Measurements from ENCODE around the gene SEMA5A. TPM values are rescaled to one million over a fixed set of nuclear protein-coding genes. Genes with fewer than 3 reads are reported as not detected.

The SEMA5A gene
- total RNA-seq, 2 donors from 2014 or later: not detected

DNA sequence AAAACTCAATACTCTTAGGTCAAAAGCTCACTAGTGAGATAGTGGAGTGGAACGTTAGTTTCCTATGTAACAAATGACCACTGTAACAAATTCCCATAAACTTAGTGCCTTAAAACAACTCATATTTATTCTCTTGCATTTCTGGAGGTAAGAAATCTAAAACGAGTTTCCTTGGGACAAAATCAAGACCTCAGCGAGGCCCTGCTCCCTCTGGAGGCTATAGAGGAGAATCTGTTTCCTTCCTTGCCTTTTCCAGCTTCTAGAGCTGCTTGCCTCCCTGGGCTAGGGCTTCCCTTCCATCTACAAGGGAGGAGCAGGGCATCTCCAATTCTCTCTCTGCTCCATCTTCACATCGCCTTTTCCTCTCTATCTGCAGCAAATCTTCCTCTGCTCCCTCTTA is 32.0 kb downstream of the SEMA5A start:
- H3K27ac Mint-ChIP-seq: no peak overlapping the region
- no peaks in the 10 kb centered on the region for H3K27me3 Mint-ChIP-seq
- no peaks in the 10 kb centered on the region for H3K36me3 Mint-ChIP-seq (ENCODE audit: low read depth)
- no peak for ATAC-seq (replicated peaks)
- H3K4me3 Mint-ChIP-seq: no peak overlapping the region
- H3K9me3 Mint-ChIP-seq: peaks cover 1% of the 10 kb centered on the region
- H3K4me1 Mint-ChIP-seq: no peaks in the 10 kb centered on the region

DNA sequence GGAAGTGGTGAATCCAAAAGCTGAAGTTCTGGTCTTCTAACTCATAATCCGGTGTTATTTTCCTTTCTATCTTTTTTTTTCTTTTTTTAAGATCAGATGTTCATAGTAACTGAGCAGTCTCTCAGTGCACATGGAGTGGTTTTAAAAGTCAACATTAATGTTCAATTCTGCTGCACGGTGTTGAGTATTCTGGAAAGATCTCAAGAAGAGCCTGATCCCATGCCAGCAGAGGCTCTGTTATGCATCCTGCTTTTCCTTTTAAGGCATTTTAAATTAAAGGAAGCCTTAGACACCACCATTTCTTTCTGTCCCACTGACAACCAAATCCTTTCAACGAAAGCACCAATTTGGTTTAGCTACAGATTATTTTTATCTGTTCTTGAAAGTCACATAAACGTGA is 33.4 kb downstream of the SEMA5A start:
- no peak overlapping the region for H3K4me3 Mint-ChIP-seq
- H3K36me3 Mint-ChIP-seq (ENCODE audit: low read depth): no peaks in the 10 kb centered on the region
- ATAC-seq (replicated peaks): no peak
- H3K4me1 Mint-ChIP-seq: no peaks in the 10 kb centered on the region
- no peak overlapping the region for H3K27ac Mint-ChIP-seq
- peaks cover 11% of the 10 kb centered on the region for H3K9me3 Mint-ChIP-seq
- no peaks in the 10 kb centered on the region for H3K27me3 Mint-ChIP-seq

DNA sequence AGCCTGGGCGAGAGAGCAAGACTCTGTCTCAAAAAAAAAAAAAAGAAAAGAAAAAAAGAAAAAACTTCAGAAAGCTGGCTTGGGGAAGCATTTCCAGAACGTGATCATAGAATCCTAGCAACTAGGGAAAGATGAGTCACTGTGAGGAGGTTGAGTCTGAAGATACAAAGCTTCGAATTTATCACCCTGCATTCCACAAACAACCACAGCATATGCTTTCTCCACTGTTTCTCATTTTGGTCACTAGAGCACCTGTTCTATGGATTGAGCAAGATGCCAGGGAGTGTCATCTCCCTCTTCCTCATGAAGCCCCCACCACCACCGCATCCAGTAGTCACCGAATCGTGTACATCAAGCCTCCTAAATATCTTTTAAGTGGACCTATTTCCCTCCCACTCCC is 37.9 kb downstream of the SEMA5A start:
- Mint-ChIP-seq H3K27me3 (no peaks in the 10 kb centered on the region), H3K4me1 (no peaks in the 10 kb centered on the region), H3K4me3 (no peak overlapping the region), H3K36me3 (ENCODE audit: low read depth) (no peaks in the 10 kb centered on the region), H3K9me3 (peaks cover 14% of the 10 kb centered on the region), H3K27ac (no peak overlapping the region)
- ATAC-seq (replicated peaks): no peak

DNA sequence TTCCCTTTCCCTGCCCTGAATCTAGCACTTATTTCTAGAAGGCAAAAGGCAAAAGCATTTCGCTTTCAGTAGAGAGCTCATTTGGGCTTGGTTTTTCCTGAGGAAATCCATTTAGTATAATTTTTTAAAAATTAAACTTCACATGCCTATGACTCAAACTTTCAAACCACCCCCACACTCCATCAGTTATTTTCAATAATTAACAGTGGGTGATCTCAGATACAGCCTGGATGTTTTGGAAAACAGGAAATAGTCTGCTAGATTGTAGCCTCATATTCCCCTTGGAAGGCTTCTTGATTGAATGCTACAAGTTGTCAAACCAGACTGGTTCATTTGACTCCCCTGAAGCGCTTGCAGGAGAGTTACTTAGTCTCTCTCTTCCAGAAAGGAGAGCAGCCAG is 40.6 kb downstream of the SEMA5A start:
- Mint-ChIP-seq H3K4me3 (no peak overlapping the region), H3K27me3 (no peaks in the 10 kb centered on the region), H3K27ac (no peak overlapping the region), H3K36me3 (ENCODE audit: low read depth) (no peaks in the 10 kb centered on the region), H3K9me3 (peaks cover 17% of the 10 kb centered on the region), H3K4me1 (no peaks in the 10 kb centered on the region)
- no peak for ATAC-seq (replicated peaks)

DNA sequence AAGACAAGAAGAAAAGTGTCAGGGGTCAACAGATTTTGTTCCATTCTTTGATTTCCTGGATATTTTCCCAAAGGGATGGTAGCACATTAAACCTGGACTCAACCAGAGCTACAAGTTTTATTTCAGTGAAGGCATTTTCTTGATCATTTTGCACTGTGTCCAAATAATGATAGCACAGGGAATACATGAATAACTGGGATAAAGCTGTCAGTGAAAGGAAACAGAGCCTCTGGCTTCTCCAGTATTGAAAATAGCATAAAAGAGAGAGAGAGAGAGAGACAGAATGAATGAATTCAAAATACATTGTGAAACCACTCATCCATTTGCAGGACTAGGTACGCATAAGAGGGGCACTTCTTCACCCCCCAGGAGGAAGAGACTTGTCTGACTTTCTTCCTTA is 43.0 kb downstream of the SEMA5A start:
- peaks cover 6% of the 10 kb centered on the region for H3K9me3 Mint-ChIP-seq
- no peaks in the 10 kb centered on the region for H3K27me3 Mint-ChIP-seq
- ATAC-seq (replicated peaks): no peak
- H3K4me1 Mint-ChIP-seq: no peaks in the 10 kb centered on the region
- H3K36me3 Mint-ChIP-seq (ENCODE audit: low read depth): no peaks in the 10 kb centered on the region
- H3K27ac Mint-ChIP-seq: no peak overlapping the region
- H3K4me3 Mint-ChIP-seq: no peak overlapping the region

DNA sequence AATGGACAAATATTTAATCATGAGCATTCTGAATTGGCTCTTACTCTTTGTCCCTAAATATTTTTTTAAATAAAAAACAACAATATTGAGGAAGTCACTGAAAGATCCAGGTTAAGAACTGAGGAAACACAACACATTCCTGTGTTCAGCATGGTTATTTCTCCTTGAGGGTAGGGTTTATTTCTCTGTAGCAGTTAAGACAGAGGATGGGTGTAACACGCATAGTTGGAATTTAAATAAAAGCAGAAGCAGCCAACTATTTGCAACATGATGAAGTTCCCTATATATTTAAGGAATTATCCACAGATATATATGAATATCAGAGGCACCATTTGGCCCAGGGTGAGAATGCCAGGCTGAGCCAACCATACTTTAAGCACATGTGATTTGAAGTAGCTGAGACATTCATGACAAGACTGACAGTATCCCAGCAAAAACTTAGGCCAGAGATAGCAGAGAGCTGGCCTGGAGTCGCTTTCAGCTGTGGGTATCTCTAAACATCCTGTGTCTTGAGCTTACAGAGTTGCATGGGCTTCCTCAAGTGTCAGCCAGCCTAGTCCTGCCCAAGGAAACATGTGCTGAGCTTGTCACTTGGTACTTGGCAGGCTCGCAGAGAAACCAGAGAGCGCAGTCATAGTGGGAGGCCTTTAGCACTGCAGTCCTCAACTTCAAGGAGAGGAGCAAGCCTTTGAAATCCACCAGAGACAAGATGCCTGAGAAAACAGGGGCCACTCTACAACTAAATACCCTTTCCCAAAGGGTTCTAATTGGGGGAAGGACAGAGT is 43.6 kb downstream of the SEMA5A start:
- H3K4me3 Mint-ChIP-seq: no peak overlapping the region
- no peaks in the 10 kb centered on the region for H3K4me1 Mint-ChIP-seq
- H3K27ac Mint-ChIP-seq: no peak overlapping the region
- ATAC-seq (replicated peaks): no peak
- H3K9me3 Mint-ChIP-seq: peaks cover 4% of the 10 kb centered on the region
- H3K27me3 Mint-ChIP-seq: no peaks in the 10 kb centered on the region
- H3K36me3 Mint-ChIP-seq (ENCODE audit: low read depth): no peaks in the 10 kb centered on the region

DNA sequence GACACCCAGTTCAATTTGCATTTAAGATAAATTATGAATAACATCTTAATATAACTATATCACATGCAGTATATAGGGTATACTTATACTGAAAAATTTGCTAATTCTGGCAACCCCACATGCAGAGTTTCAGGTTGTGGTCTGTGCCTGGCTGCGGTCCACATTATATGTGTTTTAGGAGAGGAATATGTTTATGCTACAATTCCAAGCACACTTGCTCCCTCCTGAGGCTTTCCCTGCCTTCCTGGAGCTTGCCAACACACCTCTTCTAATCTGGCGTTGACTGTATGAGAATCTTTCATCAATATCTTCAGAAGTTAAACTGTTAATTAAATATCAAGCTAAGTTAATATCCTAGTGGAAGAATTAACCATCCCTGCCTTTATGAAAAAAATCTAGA is 45.2 kb downstream of the SEMA5A start:
- ATAC-seq (replicated peaks): no peak
- peaks cover 3% of the 10 kb centered on the region for H3K9me3 Mint-ChIP-seq
- no peak overlapping the region for H3K27ac Mint-ChIP-seq
- no peak overlapping the region for H3K4me3 Mint-ChIP-seq
- H3K27me3 Mint-ChIP-seq: no peaks in the 10 kb centered on the region
- H3K36me3 Mint-ChIP-seq (ENCODE audit: low read depth): no peaks in the 10 kb centered on the region
- no peaks in the 10 kb centered on the region for H3K4me1 Mint-ChIP-seq

DNA sequence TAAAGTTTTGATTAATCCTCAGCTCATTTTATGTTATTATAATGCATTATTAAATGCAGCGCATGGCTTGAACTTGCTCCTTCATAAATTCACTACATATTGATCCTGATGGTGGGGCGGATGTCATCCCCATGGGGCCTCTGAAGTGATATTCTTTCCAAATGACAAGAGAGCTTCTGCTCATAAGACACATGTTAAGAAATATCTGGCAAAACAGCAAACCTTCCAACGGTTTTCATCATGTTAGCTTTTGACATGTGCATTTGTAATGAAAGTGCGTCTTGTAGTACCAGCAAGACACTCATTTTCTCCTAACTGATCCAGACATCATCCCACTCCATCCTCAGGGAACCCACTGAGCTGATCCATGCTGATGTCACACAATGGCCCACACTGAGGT is 45.7 kb downstream of the SEMA5A start:
- peaks cover 3% of the 10 kb centered on the region for H3K9me3 Mint-ChIP-seq
- no peak overlapping the region for H3K4me3 Mint-ChIP-seq
- no peak overlapping the region for H3K27ac Mint-ChIP-seq
- no peaks in the 10 kb centered on the region for H3K4me1 Mint-ChIP-seq
- H3K36me3 Mint-ChIP-seq (ENCODE audit: low read depth): no peaks in the 10 kb centered on the region
- H3K27me3 Mint-ChIP-seq: no peaks in the 10 kb centered on the region
- ATAC-seq (replicated peaks): no peak

DNA sequence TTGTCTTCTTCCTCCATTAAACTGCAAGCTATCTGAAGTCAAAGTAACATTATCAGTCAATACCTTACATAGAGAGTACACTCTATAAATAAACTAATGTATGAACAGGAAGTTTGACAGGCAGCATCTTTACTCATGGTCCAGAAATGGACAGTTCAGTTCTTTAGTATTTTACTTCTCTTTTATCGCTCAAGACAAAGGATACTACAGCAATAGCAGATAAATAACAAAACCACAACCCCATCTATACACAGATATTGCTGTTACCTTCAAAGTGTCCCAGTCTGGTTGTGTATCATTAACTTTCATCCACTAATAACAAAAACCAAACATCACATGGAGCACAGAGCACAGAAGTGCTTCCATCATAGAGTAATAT is 46.4 kb downstream of the SEMA5A start:
- Mint-ChIP-seq H3K4me3 (no peak overlapping the region), H3K27me3 (no peaks in the 10 kb centered on the region), H3K36me3 (ENCODE audit: low read depth) (no peaks in the 10 kb centered on the region), H3K9me3 (peaks cover 3% of the 10 kb centered on the region), H3K4me1 (no peaks in the 10 kb centered on the region), H3K27ac (no peak overlapping the region)
- ATAC-seq (replicated peaks): no peak

DNA sequence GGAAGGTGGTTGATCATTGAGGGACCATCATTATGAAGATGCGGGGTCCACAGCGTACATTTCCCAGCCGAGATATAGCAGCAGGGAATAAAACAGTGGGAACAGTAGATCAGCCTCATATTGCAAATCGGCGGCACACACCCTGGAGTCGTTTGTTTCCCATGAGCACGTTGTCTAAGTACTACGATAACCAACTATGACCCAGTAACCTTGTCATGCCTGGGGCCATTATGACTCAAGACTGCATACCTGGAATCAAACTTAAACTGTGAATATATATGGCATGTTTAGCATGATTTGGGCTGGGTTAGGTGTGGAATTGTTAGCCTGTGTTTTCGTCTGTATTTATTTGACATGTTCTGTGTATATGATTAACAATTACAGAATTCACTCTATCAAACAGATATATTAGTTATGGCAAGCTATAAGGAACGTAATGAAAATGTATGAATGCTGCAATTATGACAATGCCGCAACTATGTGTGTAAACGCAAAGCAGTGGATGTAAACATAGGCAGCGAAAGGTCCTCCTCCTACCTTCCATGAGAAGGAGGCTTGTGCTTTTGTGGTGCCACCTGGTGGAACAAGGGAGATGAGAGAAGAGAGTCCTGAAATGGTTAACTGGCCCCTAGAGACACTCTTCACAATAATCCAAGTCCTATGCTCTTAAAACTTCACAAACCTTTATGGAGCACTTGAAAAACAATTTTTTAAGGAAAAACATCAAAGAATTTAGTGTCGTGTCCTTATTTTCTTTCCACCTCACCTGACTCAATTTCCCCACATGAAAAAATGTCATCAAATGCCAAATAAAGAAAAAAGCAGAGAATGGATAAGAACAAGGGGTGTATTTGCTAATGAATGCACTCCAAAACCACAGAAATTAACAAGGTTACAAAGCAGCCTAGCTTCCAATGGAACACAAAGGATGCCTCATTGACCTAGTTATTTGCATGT is 47.1 kb downstream of the SEMA5A start:
- no peak for ATAC-seq (replicated peaks)
- H3K4me3 Mint-ChIP-seq: no peak overlapping the region
- H3K27ac Mint-ChIP-seq: no peak overlapping the region
- H3K27me3 Mint-ChIP-seq: no peaks in the 10 kb centered on the region
- H3K4me1 Mint-ChIP-seq: no peaks in the 10 kb centered on the region
- peaks cover 3% of the 10 kb centered on the region for H3K9me3 Mint-ChIP-seq
- H3K36me3 Mint-ChIP-seq (ENCODE audit: low read depth): no peaks in the 10 kb centered on the region

DNA sequence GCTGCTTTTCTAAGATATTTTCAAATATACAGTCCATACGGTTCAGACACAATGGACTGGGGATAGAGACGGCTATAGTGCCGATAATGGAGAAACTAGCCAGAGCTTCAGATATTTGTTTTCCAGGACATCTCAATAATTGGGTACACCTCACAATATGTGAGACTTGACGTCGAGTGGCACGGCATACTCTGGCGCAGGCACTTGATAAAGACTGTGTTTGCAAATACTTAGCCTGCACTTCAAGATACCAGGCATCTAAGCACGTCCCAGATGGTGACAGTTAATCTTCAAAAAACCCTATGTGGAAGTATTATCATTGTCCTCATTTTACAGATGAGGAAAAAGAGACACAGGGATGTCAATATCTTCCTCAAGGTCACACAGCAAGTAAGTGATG is 48.5 kb downstream of the SEMA5A start:
- no peak overlapping the region for H3K27ac Mint-ChIP-seq
- H3K4me1 Mint-ChIP-seq: no peaks in the 10 kb centered on the region
- H3K36me3 Mint-ChIP-seq (ENCODE audit: low read depth): no peaks in the 10 kb centered on the region
- no peaks in the 10 kb centered on the region for H3K27me3 Mint-ChIP-seq
- no peak overlapping the region for H3K4me3 Mint-ChIP-seq
- ATAC-seq (replicated peaks): no peak
- peaks cover 3% of the 10 kb centered on the region for H3K9me3 Mint-ChIP-seq

DNA sequence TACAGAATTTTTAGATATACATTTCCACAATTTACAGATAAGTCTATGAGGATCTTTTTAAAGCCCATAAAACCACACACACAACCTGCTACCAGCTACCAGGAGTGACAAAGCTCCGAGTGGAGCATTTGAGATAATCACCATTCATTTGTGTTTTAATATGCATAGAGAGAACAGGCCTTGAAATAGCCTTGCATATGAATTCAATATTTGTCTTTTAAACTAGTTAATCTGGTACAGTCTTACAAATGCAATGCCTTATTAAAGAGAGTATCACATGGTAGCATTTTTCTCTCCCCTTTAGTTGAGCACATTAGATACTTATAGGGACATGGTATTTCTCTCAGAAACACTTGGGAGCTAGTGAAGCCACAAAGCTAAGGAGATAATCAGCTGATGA is 49.1 kb downstream of the SEMA5A start:
- H3K36me3 Mint-ChIP-seq (ENCODE audit: low read depth): no peaks in the 10 kb centered on the region
- no peak for ATAC-seq (replicated peaks)
- peaks cover 3% of the 10 kb centered on the region for H3K9me3 Mint-ChIP-seq
- H3K4me3 Mint-ChIP-seq: no peak overlapping the region
- no peaks in the 10 kb centered on the region for H3K4me1 Mint-ChIP-seq
- H3K27ac Mint-ChIP-seq: no peak overlapping the region
- H3K27me3 Mint-ChIP-seq: no peaks in the 10 kb centered on the region

DNA sequence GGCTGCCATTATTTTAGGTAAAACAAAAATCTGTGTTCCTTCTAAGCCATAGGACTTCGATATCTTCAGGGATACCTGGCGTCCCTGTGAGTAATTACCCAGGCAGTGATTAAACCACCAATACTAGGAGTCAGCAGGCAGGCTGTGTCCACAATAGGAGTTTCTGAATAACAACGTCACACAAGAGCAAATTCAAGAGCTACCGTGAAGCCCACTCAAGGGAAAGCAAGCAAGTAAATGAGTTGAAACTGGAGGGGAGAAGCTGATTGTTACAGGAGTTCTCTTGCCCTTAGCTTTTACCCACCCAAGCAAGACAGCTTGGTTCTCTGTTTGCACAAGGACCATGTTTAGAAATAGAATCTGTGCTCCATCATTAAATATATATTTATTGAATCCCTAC is 50.8 kb downstream of the SEMA5A start:
- H3K4me1 Mint-ChIP-seq: no peaks in the 10 kb centered on the region
- no peaks in the 10 kb centered on the region for H3K36me3 Mint-ChIP-seq (ENCODE audit: low read depth)
- no peak for ATAC-seq (replicated peaks)
- H3K27ac Mint-ChIP-seq: no peak overlapping the region
- H3K27me3 Mint-ChIP-seq: no peaks in the 10 kb centered on the region
- no peak overlapping the region for H3K4me3 Mint-ChIP-seq
- no peaks in the 10 kb centered on the region for H3K9me3 Mint-ChIP-seq

DNA sequence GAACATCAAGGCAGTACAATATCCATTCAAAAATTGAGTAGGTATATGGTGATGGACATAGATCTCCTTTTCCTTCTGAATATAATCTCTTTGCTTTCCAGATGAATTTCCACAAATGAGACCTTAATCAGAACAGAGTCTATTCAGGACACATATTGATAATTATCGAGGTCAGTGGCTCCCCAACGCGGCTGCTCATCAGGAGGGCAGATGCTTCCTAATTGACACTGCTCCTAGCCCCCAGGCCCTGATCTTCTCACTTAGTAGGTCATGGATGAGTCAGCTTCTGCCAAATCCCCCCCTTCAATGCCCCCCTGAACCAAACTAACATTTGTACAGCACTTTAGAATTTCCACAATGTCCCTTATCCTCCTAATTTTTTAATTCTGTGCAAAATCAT is 51.6 kb downstream of the SEMA5A start:
- Mint-ChIP-seq H3K9me3 (no peaks in the 10 kb centered on the region), H3K4me3 (no peak overlapping the region), H3K36me3 (ENCODE audit: low read depth) (no peaks in the 10 kb centered on the region), H3K4me1 (no peaks in the 10 kb centered on the region), H3K27ac (no peak overlapping the region), H3K27me3 (no peaks in the 10 kb centered on the region)
- no peak for ATAC-seq (replicated peaks)

DNA sequence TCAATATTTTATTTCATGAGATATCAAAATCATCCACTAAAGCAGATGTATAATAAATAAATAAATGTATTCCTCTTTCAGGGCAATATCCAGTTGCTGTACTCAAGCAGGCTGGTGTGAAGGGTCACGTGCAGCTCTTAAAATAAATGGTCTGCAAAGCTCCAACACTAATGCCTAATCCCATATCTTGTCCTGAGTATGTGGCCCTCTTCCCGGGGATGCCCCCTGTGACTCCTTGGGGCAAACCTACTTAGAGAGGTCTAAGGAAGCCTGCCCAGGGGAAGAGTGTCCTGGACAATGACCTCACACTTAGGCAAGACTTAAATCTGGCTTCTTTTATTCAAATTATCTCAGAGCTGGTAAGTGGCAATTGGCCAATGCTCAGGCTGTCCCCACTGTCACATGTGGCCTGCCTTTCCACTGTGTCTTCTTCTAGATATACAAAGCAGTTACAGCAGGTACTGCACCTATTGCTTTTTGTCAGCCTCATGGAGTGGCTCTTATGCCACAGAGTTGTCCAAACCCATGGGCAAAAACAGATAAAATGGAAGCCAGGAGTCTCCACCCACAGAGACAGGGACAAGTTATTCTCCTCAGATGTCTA is 55.3 kb downstream of the SEMA5A start:
- H3K4me3 Mint-ChIP-seq: no peak overlapping the region
- no peaks in the 10 kb centered on the region for H3K9me3 Mint-ChIP-seq
- no peaks in the 10 kb centered on the region for H3K4me1 Mint-ChIP-seq

More for the DNA sequence above, 55.3 kb downstream of the SEMA5A start:
- H3K27ac Mint-ChIP-seq: no peak overlapping the region
- no peaks in the 10 kb centered on the region for H3K27me3 Mint-ChIP-seq
- H3K36me3 Mint-ChIP-seq (ENCODE audit: low read depth): no peaks in the 10 kb centered on the region
- ATAC-seq (replicated peaks): no peak

All from activated T-helper 17 cell treated with anti-CD3 and anti-CD28 coated beads, Interleukin-2, amount 50 U/mL, for 72 hours (primary cell).